ENCODE data around the gene GIMAP6.

DNA sequence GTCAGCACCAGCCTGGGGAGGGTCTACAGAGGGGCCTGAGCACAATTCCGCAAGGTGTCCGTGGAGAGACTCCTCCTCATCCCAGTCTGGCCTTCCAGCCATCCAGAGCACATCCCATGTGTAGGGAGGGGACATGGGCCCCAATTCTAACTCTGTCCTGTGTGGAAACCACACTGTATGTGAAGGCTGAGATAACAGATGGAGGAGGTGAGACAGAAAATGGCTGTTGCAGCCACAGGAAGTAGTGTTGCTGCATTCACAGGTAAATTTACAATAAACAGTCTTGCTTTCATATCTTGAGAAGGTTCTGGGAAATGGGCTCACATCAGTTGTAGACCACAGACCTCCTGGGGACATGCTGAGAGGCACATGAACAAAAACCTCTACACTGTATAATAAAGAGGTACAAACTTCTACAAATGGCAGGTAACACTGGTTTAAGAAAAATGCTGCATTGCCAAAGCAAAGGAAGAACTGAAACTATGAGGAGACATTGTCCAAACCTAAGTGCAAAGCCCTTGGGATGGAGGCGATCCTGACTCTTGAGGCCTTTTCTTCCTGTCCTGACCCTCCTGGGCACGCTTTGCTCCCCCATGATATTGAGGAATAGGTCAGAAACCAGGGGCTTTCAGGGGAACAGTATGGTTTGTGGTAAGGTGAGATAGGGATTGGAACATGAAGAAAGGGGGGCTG is 31.8 kb upstream of the GIMAP6 start:
- TF ChIP-seq, protein P1, sequence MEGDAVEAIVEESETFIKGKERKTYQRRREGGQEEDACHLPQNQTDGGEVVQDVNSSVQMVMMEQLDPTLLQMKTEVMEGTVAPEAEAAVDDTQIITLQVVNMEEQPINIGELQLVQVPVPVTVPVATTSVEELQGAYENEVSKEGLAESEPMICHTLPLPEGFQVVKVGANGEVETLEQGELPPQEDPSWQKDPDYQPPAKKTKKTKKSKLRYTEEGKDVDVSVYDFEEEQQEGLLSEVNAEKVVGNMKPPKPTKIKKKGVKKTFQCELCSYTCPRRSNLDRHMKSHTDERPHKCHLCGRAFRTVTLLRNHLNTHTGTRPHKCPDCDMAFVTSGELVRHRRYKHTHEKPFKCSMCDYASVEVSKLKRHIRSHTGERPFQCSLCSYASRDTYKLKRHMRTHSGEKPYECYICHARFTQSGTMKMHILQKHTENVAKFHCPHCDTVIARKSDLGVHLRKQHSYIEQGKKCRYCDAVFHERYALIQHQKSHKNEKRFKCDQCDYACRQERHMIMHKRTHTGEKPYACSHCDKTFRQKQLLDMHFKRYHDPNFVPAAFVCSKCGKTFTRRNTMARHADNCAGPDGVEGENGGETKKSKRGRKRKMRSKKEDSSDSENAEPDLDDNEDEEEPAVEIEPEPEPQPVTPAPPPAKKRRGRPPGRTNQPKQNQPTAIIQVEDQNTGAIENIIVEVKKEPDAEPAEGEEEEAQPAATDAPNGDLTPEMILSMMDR (IDR thresholded peaks at IDR 0.05), result no peak
- TF ChIP-seq POLR2A (IDR thresholded peaks at IDR 0.05), result no peak

Data from prostate gland (tissue), 2 donors.